ENCODE data around the gene TIAL1. TPM values are rescaled to one million over a fixed set of nuclear protein-coding genes. Genes with fewer than 3 reads are reported as not detected.
A peak's percentile ranks its signal among the peaks of the same experiment; 100 is the strongest.

The TIAL1 gene
- total and polyA plus RNA-seq, 2 of the 4 experiments (the other 2 are of a cell fraction), result 28.0 to 83.5 TPM

GRCh38 chr10:119526149-119526548 lies 70.6 kb downstream of the TIAL1 start:
- no TSS peak for BruUV-seq (replicated peaks)
- ATAC-seq (ENCODE audit: low read depth) (no peak), DNase-seq (peak; percentile 21)
- H4K5ac ChIP-seq (ENCODE audit: low read depth, low read length), result no peak overlapping the region
- peak overlapping the region; percentile 59; the same call in 1 of the 2 replicates for H3K4me2 ChIP-seq (ENCODE audit: low read depth, low read length)
- H3K23ac ChIP-seq (ENCODE audit: low read depth, low read length), result peak overlapping the region; percentile 32; the same call in 1 of the 2 replicates
- no peak overlapping the region; the same call in 1 of the 2 replicates for H2BK20ac ChIP-seq (ENCODE audit: low read depth, low read length)
- peaks cover 35% of the 10 kb centered on the region for H3K36me3 ChIP-seq (ENCODE audit: control insufficient read depth, insufficient read depth, low read length)
- in situ Hi-C loops (cut with MboI; ENCODE audit: low sequenced_read_pairs), result no loop called here
- ChIA-PET CTCF (interaction anchor here (0.9 to 1.3 kb wide), 3 partner anchors 16 to 77 kb away, joined by 3 read pairs; partner anchors contain the start of gene RGS10), POLR2A (ENCODE audit: unreplicated experiment) (no interaction called here)
- no peak overlapping the region for H2AFZ ChIP-seq (replicated peaks; ENCODE audit: low read length, poor library complexity)
- H3K9ac ChIP-seq (ENCODE audit: low read depth, low read length), result no peak overlapping the region
- H2AK9ac ChIP-seq (replicated peaks; ENCODE audit: low read depth, low read length, poor library complexity), result no peak overlapping the region
- H3K27ac ChIP-seq (ENCODE audit: insufficient read depth, low read length), result peak overlapping the region; percentile 91; the same call in 1 of the 2 replicates
- H3K9me3 ChIP-seq (ENCODE audit: control insufficient read depth, insufficient read depth, low read length), result no peaks in the 10 kb centered on the region
- H4K91ac ChIP-seq (ENCODE audit: insufficient read depth, low read depth, low read length), result no peak overlapping the region
- H4K8ac ChIP-seq (ENCODE audit: low read depth in 2 of 2, low read length in 2 of 2), result peak overlapping the region in 1 of 2 experiments; percentile 66; a peak in 1 of 4 replicates
- peak overlapping the region; percentile 78; the same call in 1 of the 2 replicates for H3K4ac ChIP-seq (ENCODE audit: low read depth, low read length)
- dilution Hi-C loops (cut with HindIII; ENCODE audit: low sequenced_read_pairs, unreplicated experiment), result no loop called here
- WGBS, 2 experiments (ENCODE audit: extremely low coverage in 2 of 2, insufficient read length in 1 of 2), result no CpG with 5 or more reads among the region's 1 CpG
- H3K4me1 ChIP-seq (ENCODE audit: control insufficient read depth, insufficient read depth, low read length), result peaks cover 31% of the 10 kb centered on the region
- no peak for TF ChIP-seq MAZ (IDR thresholded peaks at IDR 0.05; ENCODE audit: borderline replicate concordance, low read depth, low read length)
- TF ChIP-seq, protein P1, sequence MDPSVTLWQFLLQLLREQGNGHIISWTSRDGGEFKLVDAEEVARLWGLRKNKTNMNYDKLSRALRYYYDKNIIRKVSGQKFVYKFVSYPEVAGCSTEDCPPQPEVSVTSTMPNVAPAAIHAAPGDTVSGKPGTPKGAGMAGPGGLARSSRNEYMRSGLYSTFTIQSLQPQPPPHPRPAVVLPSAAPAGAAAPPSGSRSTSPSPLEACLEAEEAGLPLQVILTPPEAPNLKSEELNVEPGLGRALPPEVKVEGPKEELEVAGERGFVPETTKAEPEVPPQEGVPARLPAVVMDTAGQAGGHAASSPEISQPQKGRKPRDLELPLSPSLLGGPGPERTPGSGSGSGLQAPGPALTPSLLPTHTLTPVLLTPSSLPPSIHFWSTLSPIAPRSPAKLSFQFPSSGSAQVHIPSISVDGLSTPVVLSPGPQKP (IDR thresholded peaks at IDR 0.05; ENCODE audit: borderline replicate concordance, low read depth, low read length), result no peak
- TF ChIP-seq NFE2L2 (IDR thresholded peaks at IDR 0.05; ENCODE audit: low read depth, low read length), result no peak
- no peak for TF ChIP-seq RFX5 (IDR thresholded peaks at IDR 0.05; ENCODE audit: low read depth, low read length)
- TF ChIP-seq FOS (IDR thresholded peaks at IDR 0.05; ENCODE audit: low read depth, low read length), result no peak
- no peak for TF ChIP-seq CTCF (conservative IDR thresholded peaks at IDR 0.05; ENCODE audit: low read depth, low read length)
- no peak for TF ChIP-seq SMC3 (IDR thresholded peaks at IDR 0.05; ENCODE audit: low read depth, low read length)
- no peak for TF ChIP-seq RAD21 (IDR thresholded peaks at IDR 0.05; ENCODE audit: low read length)
- TF ChIP-seq CHD1 (IDR thresholded peaks at IDR 0.05; ENCODE audit: low read depth, low read length), result no peak
- no peak for TF ChIP-seq BHLHE40 (IDR thresholded peaks at IDR 0.05; ENCODE audit: low read depth, low read length)
- TF ChIP-seq RCOR1 (IDR thresholded peaks at IDR 0.05; ENCODE audit: insufficient replicate concordance, low read length), result no peak
- TF ChIP-seq, protein P2, sequence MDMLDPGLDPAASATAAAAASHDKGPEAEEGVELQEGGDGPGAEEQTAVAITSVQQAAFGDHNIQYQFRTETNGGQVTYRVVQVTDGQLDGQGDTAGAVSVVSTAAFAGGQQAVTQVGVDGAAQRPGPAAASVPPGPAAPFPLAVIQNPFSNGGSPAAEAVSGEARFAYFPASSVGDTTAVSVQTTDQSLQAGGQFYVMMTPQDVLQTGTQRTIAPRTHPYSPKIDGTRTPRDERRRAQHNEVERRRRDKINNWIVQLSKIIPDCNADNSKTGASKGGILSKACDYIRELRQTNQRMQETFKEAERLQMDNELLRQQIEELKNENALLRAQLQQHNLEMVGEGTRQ (IDR thresholded peaks at IDR 0.05; ENCODE audit: low read depth, low read length), result no peak
- TF ChIP-seq POLR2A (IDR thresholded peaks at IDR 0.05; ENCODE audit: low read depth, low read length), result no peak
- TF ChIP-seq CEBPB (IDR thresholded peaks at IDR 0.05; ENCODE audit: low read depth, low read length), result no peak
- no peak for TF ChIP-seq MXI1 (IDR thresholded peaks at IDR 0.05; ENCODE audit: borderline replicate concordance, low read depth, low read length)
- TF ChIP-seq MAFK (IDR thresholded peaks at IDR 0.05; ENCODE audit: low read depth, low read length), result no peak
- H3K4me3 ChIP-seq (ENCODE audit: insufficient read depth, low read depth, low read length), result no peak overlapping the region
- intact Hi-C loops (cut with micrococcal nuclease), result no loop called here
- peak overlapping the region; percentile 84; the same call in 1 of the 2 replicates for H2BK120ac ChIP-seq (ENCODE audit: low read depth, low read length)
- 0 out of 3 replicates have a peak overlapping the region, but pooled peaks have one; percentile 26 for H2BK15ac ChIP-seq (ENCODE audit: low read depth, low read length)
- H3K27me3 ChIP-seq (ENCODE audit: control insufficient read depth, insufficient read depth, low read length), result no peaks in the 10 kb centered on the region
- H3K56ac ChIP-seq (ENCODE audit: extremely low read depth, insufficient read depth, low read length), result no peak overlapping the region; the same call in 1 of the 2 replicates
- peaks cover 28 to 88% of the 10 kb centered on the region in 2 experiments for H3K79me1 ChIP-seq (ENCODE audit: low read depth in 1 of 2, low read length in 2 of 2)
- H2AK5ac ChIP-seq (ENCODE audit: low read depth, low read length), result no peak overlapping the region
- H4K20me1 ChIP-seq (ENCODE audit: insufficient read depth, low read length), result peaks cover 26% of the 10 kb centered on the region; the same call in 1 of the 2 replicates
- peaks cover 45% of the 10 kb centered on the region for H3K9me1 ChIP-seq (ENCODE audit: insufficient read depth, low read length)
- H3K14ac ChIP-seq (replicated peaks; ENCODE audit: low read depth, low read length), result peak overlapping the region; percentile 80; the same call in 1 of the 2 replicates
- H3K18ac ChIP-seq (ENCODE audit: low read depth, low read length), result no peak overlapping the region
- peak overlapping the region; percentile 44 for H2BK5ac ChIP-seq (ENCODE audit: low read depth, low read length, poor library complexity, severe bottlenecking)

Data from IMR-90 (cell line).